Measurements from ENCODE around the gene ITPR1. TPM values are rescaled to one million over a fixed set of nuclear protein-coding genes. Genes with fewer than 3 reads are reported as not detected.

ITPR1 gene
- polyA plus RNA-seq, 1 donor from 2014 or later, result 2.1 TPM

DNA sequence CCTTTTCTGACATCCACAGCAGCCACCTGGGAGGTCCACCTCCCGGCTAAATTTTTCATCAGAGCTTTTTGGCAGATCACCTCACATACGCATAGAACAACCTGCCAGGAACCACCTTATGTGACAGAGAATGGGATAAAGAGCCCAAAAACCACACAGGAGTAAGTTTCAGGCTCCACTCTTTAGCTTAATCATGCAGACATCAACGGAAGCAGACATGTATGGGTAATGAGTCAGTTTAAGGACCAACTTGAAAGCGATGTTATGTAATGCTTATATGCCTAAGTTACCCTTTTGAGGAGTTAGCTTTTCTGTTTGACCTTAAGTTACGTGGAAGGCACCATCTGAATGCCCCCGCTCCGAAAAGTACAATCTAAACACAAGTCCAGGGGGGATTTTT lies 302.8 kb downstream of the ITPR1 start:
- H3K9me2 ChIP-seq (ENCODE audit: insufficient read depth, low read length), result no peaks in the 10 kb centered on the region
- no peak overlapping the region for H3K4me2 ChIP-seq (ENCODE audit: low read length)
- H3K4me3 ChIP-seq (ENCODE audit: low read length), result no peak overlapping the region
- no peaks in the 10 kb centered on the region for H4K20me1 ChIP-seq (ENCODE audit: insufficient read depth)
- no peaks in the 10 kb centered on the region for H3K79me2 ChIP-seq (replicated peaks; ENCODE audit: insufficient read depth, low read length)
- H3K36me3 ChIP-seq (ENCODE audit: insufficient read depth, low read length), result no peaks in the 10 kb centered on the region
- no peaks in the 10 kb centered on the region for H3K27me3 ChIP-seq (ENCODE audit: insufficient read depth, low read depth, low read length)
- H2AFZ ChIP-seq (ENCODE audit: low read depth, low read length), result no peak overlapping the region
- no peak for TF ChIP-seq TAF1 (IDR thresholded peaks at IDR 0.05; ENCODE audit: low read depth)
- no peak for TF ChIP-seq SMC3 (conservative IDR thresholded peaks at IDR 0.05; ENCODE audit: poor library complexity)
- TF ChIP-seq RAD21 (conservative IDR thresholded peaks at IDR 0.05), result no peak
- no peak for TF ChIP-seq REST (IDR thresholded peaks at IDR 0.05; ENCODE audit: borderline replicate concordance)
- TF ChIP-seq MXI1 (conservative IDR thresholded peaks at IDR 0.05; ENCODE audit: poor library complexity, severe bottlenecking), result no peak
- TF ChIP-seq EP300 (conservative IDR thresholded peaks at IDR 0.05; ENCODE audit: poor library complexity, severe bottlenecking), result no peak
- TF ChIP-seq, protein P1, sequence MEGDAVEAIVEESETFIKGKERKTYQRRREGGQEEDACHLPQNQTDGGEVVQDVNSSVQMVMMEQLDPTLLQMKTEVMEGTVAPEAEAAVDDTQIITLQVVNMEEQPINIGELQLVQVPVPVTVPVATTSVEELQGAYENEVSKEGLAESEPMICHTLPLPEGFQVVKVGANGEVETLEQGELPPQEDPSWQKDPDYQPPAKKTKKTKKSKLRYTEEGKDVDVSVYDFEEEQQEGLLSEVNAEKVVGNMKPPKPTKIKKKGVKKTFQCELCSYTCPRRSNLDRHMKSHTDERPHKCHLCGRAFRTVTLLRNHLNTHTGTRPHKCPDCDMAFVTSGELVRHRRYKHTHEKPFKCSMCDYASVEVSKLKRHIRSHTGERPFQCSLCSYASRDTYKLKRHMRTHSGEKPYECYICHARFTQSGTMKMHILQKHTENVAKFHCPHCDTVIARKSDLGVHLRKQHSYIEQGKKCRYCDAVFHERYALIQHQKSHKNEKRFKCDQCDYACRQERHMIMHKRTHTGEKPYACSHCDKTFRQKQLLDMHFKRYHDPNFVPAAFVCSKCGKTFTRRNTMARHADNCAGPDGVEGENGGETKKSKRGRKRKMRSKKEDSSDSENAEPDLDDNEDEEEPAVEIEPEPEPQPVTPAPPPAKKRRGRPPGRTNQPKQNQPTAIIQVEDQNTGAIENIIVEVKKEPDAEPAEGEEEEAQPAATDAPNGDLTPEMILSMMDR (IDR thresholded peaks at IDR 0.05; ENCODE audit: poor library complexity, severe bottlenecking), result no peak
- TF ChIP-seq POLR2AphosphoS5 (IDR thresholded peaks at IDR 0.05), result no peak
- no peak for TF ChIP-seq EZH2 (IDR thresholded peaks at IDR 0.05; ENCODE audit: borderline replicate concordance, insufficient read depth, low read length, poor library complexity, severe bottlenecking)
- H3K27ac ChIP-seq (ENCODE audit: low read length), result no peak overlapping the region
- no peaks in the 10 kb centered on the region for H3F3A ChIP-seq (ENCODE audit: insufficient read depth, low read length, poor library complexity, severe bottlenecking)
- H3K9ac ChIP-seq (ENCODE audit: low read length), result no peak overlapping the region
- no peaks in the 10 kb centered on the region for H3K9me3 ChIP-seq (ENCODE audit: low read length)

DNA sequence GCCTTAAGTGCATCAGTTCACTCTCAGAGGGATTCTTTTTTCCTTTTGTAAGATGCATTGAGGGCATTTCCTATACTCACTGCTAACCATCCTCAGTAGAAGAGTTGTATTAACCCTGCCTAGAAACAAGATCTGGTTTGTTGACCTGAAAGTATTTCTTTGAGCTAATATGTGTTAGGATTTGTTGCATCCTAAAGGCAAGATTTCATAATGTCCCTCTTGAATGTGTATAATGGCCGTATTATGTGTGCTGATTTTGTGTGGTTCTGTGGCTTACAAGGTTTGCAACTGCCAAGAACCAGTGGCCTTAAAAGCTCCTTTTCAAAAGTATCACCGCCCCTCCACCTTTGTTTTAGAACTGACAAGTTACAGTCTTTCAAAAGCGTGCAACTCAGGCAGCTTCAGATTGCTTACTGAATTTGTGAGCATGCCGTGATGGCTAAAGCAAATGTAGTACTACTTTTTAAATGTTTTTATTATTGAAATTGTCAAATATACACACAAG lies 304.1 kb downstream of the ITPR1 start:
- Histone ChIP-seq H3K27ac (ENCODE audit: low read length) (no peak overlapping the region), H3K9me2 (ENCODE audit: insufficient read depth, low read length) (no peaks in the 10 kb centered on the region), H2AFZ (ENCODE audit: low read depth, low read length) (no peak overlapping the region), H3K79me2 (replicated peaks; ENCODE audit: insufficient read depth, low read length) (no peaks in the 10 kb centered on the region), H3K4me2 (ENCODE audit: low read length) (no peak overlapping the region), H3F3A (ENCODE audit: insufficient read depth, low read length, poor library complexity, severe bottlenecking) (no peaks in the 10 kb centered on the region), H3K9me3 (ENCODE audit: low read length) (no peaks in the 10 kb centered on the region), H3K36me3 (ENCODE audit: insufficient read depth, low read length) (no peaks in the 10 kb centered on the region), H3K27me3 (ENCODE audit: insufficient read depth, low read depth, low read length) (no peaks in the 10 kb centered on the region), H4K20me1 (ENCODE audit: insufficient read depth) (no peaks in the 10 kb centered on the region), H3K4me3 (ENCODE audit: low read length) (no peak overlapping the region), H3K9ac (ENCODE audit: low read length) (no peak overlapping the region)
- TF ChIP-seq EZH2 (IDR thresholded peaks at IDR 0.05; ENCODE audit: borderline replicate concordance, insufficient read depth, low read length, poor library complexity, severe bottlenecking) (no peak), EP300 (conservative IDR thresholded peaks at IDR 0.05; ENCODE audit: poor library complexity, severe bottlenecking) (no peak), MXI1 (conservative IDR thresholded peaks at IDR 0.05; ENCODE audit: poor library complexity, severe bottlenecking) (no peak), RAD21 (conservative IDR thresholded peaks at IDR 0.05) (no peak)

Measured in neural cell (in vitro differentiated cells).